Neural crest cell (in vitro differentiated cells): Measurements from ENCODE around the gene ZNF423. TPM values are rescaled to one million over a fixed set of nuclear protein-coding genes. Genes with fewer than 3 reads are reported as not detected.

Experiments used
- DNase-seq: peaks from one replicate; pipeline ENCODE4 v3.0.0; 2021; ENCODE audit warnings: low read depth, mixed read lengths, low spot score
- H3K27ac Mint-ChIP-seq: one replicate; pipeline ENCODE4 v1.8.0; 2021; ENCODE audit warnings: mild to moderate bottlenecking, mixed read lengths; ENCODE audit not compliant: unreplicated experiment
- H3K27me3 Mint-ChIP-seq: 2 replicates; pipeline ENCODE4 v1.8.0; 2021; ENCODE audit warnings: low read depth, mild to moderate bottlenecking, mixed read lengths
- H3K36me3 Mint-ChIP-seq: 2 replicates; pipeline ENCODE4 v1.8.0; 2021; ENCODE audit warnings: low read depth, mild to moderate bottlenecking, mixed read lengths
- H3K4me1 Mint-ChIP-seq: 2 replicates; pipeline ENCODE4 v1.8.0; 2021; ENCODE audit warnings: mixed read lengths
- H3K4me3 Mint-ChIP-seq: one replicate; pipeline ENCODE4 v1.8.0; 2021; ENCODE audit warnings: mild to moderate bottlenecking, mixed read lengths
- H3K9me3 Mint-ChIP-seq: 2 replicates; pipeline ENCODE4 v1.8.0; 2021; ENCODE audit warnings: mixed read lengths
- total RNA-seq: library from RNA; stranded (reverse); gene quantifications from 2 replicates; pipeline ENCODE4 v1.2.1, GENCODE V29; 2021
- TF ChIP-seq, protein P1 (sequence below): fragments of 200-600 bp; sonication (generic); conservative IDR thresholded peaks from 2 replicates; pipeline ENCODE4 v1.5.0; 2021; ENCODE audit warnings: antibody characterized with exemption, mild to moderate bottlenecking

The ZNF423 gene
- total RNA-seq, 1 donor from 2014 or later = 55.4 TPM

DNA sequence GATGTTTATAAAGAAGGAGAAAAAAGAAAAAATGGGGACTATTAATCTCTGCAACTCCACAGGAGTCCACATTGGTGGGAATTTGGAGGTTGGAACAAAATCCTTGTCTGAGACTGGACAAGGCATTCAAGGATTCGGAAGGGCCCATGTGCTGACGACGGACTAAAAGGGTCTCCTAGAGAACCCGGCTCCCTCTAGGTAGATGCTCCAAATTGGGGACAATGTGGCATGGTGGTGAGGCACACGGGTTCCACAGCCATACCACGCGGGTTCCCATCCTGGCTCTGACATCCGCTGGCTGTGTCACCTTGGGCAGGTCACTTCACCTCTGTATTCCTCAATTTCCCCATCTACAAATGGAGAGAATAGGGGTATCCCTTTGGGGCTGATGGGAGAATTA, 254.9 kb downstream of the ZNF423 start:
- H3K4me1 Mint-ChIP-seq = peaks cover 25% of the 10 kb centered on the region
- H3K36me3 Mint-ChIP-seq = no peaks in the 10 kb centered on the region
- no peak for DNase-seq
- no peak overlapping the region for H3K27ac Mint-ChIP-seq
- H3K9me3 Mint-ChIP-seq = no peaks in the 10 kb centered on the region
- H3K4me3 Mint-ChIP-seq = no peak overlapping the region
- H3K27me3 Mint-ChIP-seq = no peaks in the 10 kb centered on the region
- TF ChIP-seq, protein P1, sequence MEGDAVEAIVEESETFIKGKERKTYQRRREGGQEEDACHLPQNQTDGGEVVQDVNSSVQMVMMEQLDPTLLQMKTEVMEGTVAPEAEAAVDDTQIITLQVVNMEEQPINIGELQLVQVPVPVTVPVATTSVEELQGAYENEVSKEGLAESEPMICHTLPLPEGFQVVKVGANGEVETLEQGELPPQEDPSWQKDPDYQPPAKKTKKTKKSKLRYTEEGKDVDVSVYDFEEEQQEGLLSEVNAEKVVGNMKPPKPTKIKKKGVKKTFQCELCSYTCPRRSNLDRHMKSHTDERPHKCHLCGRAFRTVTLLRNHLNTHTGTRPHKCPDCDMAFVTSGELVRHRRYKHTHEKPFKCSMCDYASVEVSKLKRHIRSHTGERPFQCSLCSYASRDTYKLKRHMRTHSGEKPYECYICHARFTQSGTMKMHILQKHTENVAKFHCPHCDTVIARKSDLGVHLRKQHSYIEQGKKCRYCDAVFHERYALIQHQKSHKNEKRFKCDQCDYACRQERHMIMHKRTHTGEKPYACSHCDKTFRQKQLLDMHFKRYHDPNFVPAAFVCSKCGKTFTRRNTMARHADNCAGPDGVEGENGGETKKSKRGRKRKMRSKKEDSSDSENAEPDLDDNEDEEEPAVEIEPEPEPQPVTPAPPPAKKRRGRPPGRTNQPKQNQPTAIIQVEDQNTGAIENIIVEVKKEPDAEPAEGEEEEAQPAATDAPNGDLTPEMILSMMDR = no peak

DNA sequence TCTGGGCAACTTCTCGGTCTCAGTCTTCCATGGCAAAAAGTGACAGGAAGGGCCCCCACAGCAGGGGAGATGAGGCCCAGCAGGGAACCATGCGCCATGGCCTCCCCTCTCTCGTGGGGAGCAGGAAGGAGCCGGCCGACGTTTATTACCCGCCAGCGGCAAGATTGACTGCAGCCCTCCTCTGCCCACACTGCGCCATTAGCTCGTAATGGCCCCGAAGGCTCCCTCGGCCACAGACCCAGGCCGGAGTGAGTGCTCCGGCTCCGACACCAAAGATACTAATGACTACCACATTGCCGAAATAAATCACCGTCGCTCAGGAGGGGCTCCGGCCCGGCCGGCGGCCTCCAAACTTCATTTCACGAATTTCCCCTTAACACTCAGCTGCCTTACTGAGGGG, 255.4 kb downstream of the ZNF423 start:
- Mint-ChIP-seq H3K9me3 (no peaks in the 10 kb centered on the region), H3K4me3 (no peak overlapping the region), H3K4me1 (peaks cover 23% of the 10 kb centered on the region), H3K36me3 (no peaks in the 10 kb centered on the region), H3K27ac (no peak overlapping the region), H3K27me3 (no peaks in the 10 kb centered on the region)
- no peak for DNase-seq
- TF ChIP-seq, protein P1 = no peak

DNA sequence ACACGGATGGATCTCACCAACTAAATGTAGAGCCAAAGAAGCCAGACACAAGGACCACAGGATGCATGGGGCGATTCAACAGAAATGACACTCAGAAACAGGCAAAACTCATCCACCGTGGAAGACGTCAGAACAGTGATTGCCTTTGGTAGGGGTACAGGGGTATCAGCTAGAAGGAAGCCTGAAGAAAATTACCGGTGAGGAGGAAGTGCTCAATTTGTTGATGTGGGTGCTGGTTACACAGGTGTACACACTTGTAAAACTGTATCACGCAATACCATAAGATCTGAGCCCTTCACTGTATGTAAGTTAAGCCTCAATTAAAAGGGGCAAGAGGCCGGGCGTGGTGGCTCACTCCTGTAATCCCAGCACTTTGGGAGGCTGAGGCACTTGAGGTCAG, 256.2 kb downstream of the ZNF423 start:
- Mint-ChIP-seq H3K36me3 (no peaks in the 10 kb centered on the region), H3K4me3 (no peak overlapping the region), H3K27ac (no peak overlapping the region), H3K9me3 (no peaks in the 10 kb centered on the region), H3K4me1 (peaks cover 26% of the 10 kb centered on the region), H3K27me3 (no peaks in the 10 kb centered on the region)
- TF ChIP-seq, protein P1 = no peak
- DNase-seq = no peak

DNA sequence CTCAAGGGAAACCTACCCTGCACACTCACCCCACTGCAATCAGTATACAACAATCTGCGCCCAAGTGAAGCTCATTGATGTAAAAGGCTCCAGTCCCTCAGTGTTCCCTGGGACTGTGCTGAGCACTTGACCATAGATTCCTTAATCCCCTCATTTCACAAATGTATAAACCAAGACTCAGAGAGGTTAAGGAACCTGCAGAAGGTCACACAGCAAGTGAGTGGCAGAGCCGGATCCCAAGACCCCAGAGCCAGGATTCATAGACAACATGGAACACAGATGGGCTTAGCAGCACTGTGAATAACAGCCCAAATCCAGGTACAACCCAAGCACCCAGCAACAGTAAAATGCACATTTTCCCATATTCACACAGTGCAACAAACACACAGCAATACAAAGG, 256.6 kb downstream of the ZNF423 start:
- no peak for DNase-seq
- Mint-ChIP-seq H3K4me3 (no peak overlapping the region), H3K27ac (no peak overlapping the region), H3K36me3 (no peaks in the 10 kb centered on the region), H3K4me1 (peaks cover 30% of the 10 kb centered on the region), H3K27me3 (no peaks in the 10 kb centered on the region), H3K9me3 (no peaks in the 10 kb centered on the region)
- TF ChIP-seq, protein P1 = no peak

DNA sequence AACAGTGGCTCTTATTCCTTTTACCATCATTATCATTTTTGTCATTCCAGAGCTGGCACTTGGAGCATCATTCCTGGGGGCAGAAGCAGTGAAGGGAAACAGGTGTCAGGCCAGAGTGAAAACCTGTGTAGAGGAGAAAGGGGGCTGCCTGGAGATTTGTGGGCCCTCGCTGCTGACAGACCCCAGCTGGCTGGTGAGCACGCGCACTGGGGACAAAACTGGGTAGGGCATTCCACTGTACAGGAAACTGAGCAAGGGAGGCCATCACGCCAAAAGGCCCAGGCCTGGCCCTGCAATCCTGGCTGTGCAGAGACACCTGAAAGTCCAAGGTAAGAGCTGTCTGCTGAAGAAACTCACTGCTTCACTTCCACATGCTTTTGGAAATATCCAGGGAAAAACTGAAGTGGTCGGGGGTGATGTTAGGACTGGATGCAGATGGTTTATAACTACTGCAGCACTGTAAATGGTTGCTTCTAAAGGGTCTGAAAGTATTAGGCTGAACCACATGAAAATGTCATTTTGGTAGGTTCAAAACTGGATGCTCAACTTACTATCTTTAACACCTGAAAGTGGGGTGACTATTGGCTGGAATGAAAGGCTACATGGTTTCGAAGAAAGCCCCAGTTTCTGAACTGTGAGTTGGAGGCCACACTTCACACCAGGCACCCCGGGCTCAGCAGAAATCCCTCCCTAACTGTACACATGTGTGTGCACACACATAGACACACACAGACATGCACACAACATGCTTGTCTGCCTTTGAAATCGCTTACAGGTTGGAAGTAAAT, 257.3 kb downstream of the ZNF423 start:
- peaks cover 33% of the 10 kb centered on the region for H3K4me1 Mint-ChIP-seq
- no peaks in the 10 kb centered on the region for H3K27me3 Mint-ChIP-seq

More for the DNA sequence above, 257.3 kb downstream of the ZNF423 start:
- no peak for DNase-seq
- H3K9me3 Mint-ChIP-seq = no peaks in the 10 kb centered on the region
- no peak overlapping the region for H3K4me3 Mint-ChIP-seq
- TF ChIP-seq, protein P1 = no peak
- H3K27ac Mint-ChIP-seq = no peak overlapping the region
- no peaks in the 10 kb centered on the region for H3K36me3 Mint-ChIP-seq
